ENCODE results near the gene NDUFB2. TPM values are rescaled to one million over a fixed set of nuclear protein-coding genes. Genes with fewer than 3 reads are reported as not detected.
A peak's percentile ranks its signal among the peaks of the same experiment; 100 is the strongest.

The NDUFB2 gene
- polyA plus RNA-seq, 1 donor from 2014 or later, result 367 TPM

- Mint-ChIP-seq H3K9me3 (no peaks in the 10 kb centered on the region), H3K4me3 (no peak overlapping the region), H3K27ac (peak overlapping the region in 2 of 3 donors; percentile 26 to 91), H3K27me3 (no peaks in the 10 kb centered on the region), H3K4me1 (peaks cover 33 to 41% (median 33%) of the 10 kb centered on the region in 3 donors), H3K36me3 (peaks cover 5% of the 10 kb centered on the region)
Measured at GRCh38 chr7:140677496-140677895, 19.0 kb upstream of the NDUFB2 start.

- Mint-ChIP-seq H3K27me3 (no peaks in the 10 kb centered on the region), H3K9me3 (no peaks in the 10 kb centered on the region), H3K27ac (peak overlapping the region in 1 of 3 donors; percentile 26), H3K36me3 (peaks cover 7% of the 10 kb centered on the region), H3K4me1 (peaks cover 33 to 41% (median 33%) of the 10 kb centered on the region in 3 donors), H3K4me3 (no peak overlapping the region)
Measured at GRCh38 chr7:140678081-140678815, 18.3 kb upstream of the NDUFB2 start.

- Mint-ChIP-seq H3K4me1 (peaks cover 33 to 40% (median 33%) of the 10 kb centered on the region in 3 donors), H3K9me3 (no peaks in the 10 kb centered on the region), H3K36me3 (peaks cover 7% of the 10 kb centered on the region), H3K4me3 (peak overlapping the region in 1 of 4 donors; percentile 3), H3K27ac (no peak overlapping the region), H3K27me3 (no peaks in the 10 kb centered on the region)
Measured at GRCh38 chr7:140678816-140679130, 17.7 kb upstream of the NDUFB2 start.

- Mint-ChIP-seq H3K27ac (no peak overlapping the region), H3K36me3 (peaks cover 7% of the 10 kb centered on the region), H3K27me3 (no peaks in the 10 kb centered on the region)
Measured at GRCh38 chr7:140679186-140679585, 17.3 kb upstream of the NDUFB2 start.

GRCh38 chr7:140680886-140681285 is 15.6 kb upstream of the NDUFB2 start:
- Mint-ChIP-seq H3K4me3 (no peak overlapping the region), H3K9me3 (no peaks in the 10 kb centered on the region), H3K27me3 (no peaks in the 10 kb centered on the region), H3K4me1 (peaks cover 15 to 19% (median 16%) of the 10 kb centered on the region in 3 donors), H3K27ac (no peak overlapping the region), H3K36me3 (peaks cover 7% of the 10 kb centered on the region)

More at GRCh38 chr7:140679186-140679585, 17.3 kb upstream of the NDUFB2 start:
- peaks cover 30 to 36% (median 30%) of the 10 kb centered on the region in 3 donors for H3K4me1 Mint-ChIP-seq
- H3K4me3 Mint-ChIP-seq, result peak overlapping the region in 1 of 4 donors; percentile 3
- H3K9me3 Mint-ChIP-seq, result no peaks in the 10 kb centered on the region

GRCh38 chr7:140681766-140682165 is 14.7 kb upstream of the NDUFB2 start:
- H3K36me3 Mint-ChIP-seq, result peaks cover 7% of the 10 kb centered on the region
- H3K27me3 Mint-ChIP-seq, result no peaks in the 10 kb centered on the region
- H3K4me3 Mint-ChIP-seq, result no peak overlapping the region
- H3K27ac Mint-ChIP-seq, result no peak overlapping the region
- peaks cover 7 to 11% (median 7%) of the 10 kb centered on the region in 3 donors for H3K4me1 Mint-ChIP-seq
- no peaks in the 10 kb centered on the region for H3K9me3 Mint-ChIP-seq

- H3K4me1 Mint-ChIP-seq, result peaks cover 0 to 2% (median 0%) of the 10 kb centered on the region in 3 donors
Measured at GRCh38 chr7:140683657-140684056, 12.9 kb upstream of the NDUFB2 start.

GRCh38 chr7:140684066-140684950 is 12.2 kb upstream of the NDUFB2 start:
- Mint-ChIP-seq H3K27ac (no peak overlapping the region), H3K4me3 (peak overlapping the region in 1 of 4 donors; percentile 41), H3K4me1 (peaks cover 0 to 2% (median 0%) of the 10 kb centered on the region in 3 donors), H3K27me3 (no peaks in the 10 kb centered on the region), H3K36me3 (peaks cover 4% of the 10 kb centered on the region), H3K9me3 (no peaks in the 10 kb centered on the region)

More at GRCh38 chr7:140683657-140684056, 12.9 kb upstream of the NDUFB2 start:
- peak overlapping the region in 1 of 3 donors; percentile 80 for H3K27ac Mint-ChIP-seq
- H3K4me3 Mint-ChIP-seq, result no peak overlapping the region
- H3K27me3 Mint-ChIP-seq, result no peaks in the 10 kb centered on the region
- no peaks in the 10 kb centered on the region for H3K9me3 Mint-ChIP-seq
- H3K36me3 Mint-ChIP-seq, result peaks cover 4% of the 10 kb centered on the region

GRCh38 chr7:140685407-140686087 is 11.0 kb upstream of the NDUFB2 start:
- Mint-ChIP-seq H3K27ac (no peak overlapping the region), H3K4me1 (peaks cover 0 to 2% (median 1%) of the 10 kb centered on the region in 3 donors), H3K4me3 (no peak overlapping the region), H3K27me3 (no peaks in the 10 kb centered on the region), H3K36me3 (peaks cover 4% of the 10 kb centered on the region), H3K9me3 (no peaks in the 10 kb centered on the region)

- no peak overlapping the region for H3K4me3 Mint-ChIP-seq
- H3K36me3 Mint-ChIP-seq, result peaks cover 4% of the 10 kb centered on the region
- H3K9me3 Mint-ChIP-seq, result no peaks in the 10 kb centered on the region
- peaks cover 0 to 3% (median 2%) of the 10 kb centered on the region in 3 donors for H3K4me1 Mint-ChIP-seq
- H3K27me3 Mint-ChIP-seq, result no peaks in the 10 kb centered on the region
- H3K27ac Mint-ChIP-seq, result no peak overlapping the region
Measured at GRCh38 chr7:140686921-140687320, 9.6 kb upstream of the NDUFB2 start.

- no peak overlapping the region for H3K27ac Mint-ChIP-seq
- peaks cover 4% of the 10 kb centered on the region for H3K36me3 Mint-ChIP-seq
- no peaks in the 10 kb centered on the region for H3K27me3 Mint-ChIP-seq
- peaks cover 0 to 3% (median 0%) of the 10 kb centered on the region in 3 donors for H3K4me1 Mint-ChIP-seq
- no peaks in the 10 kb centered on the region for H3K9me3 Mint-ChIP-seq
- H3K4me3 Mint-ChIP-seq, result no peak overlapping the region
Measured at GRCh38 chr7:140688341-140688740, 8.2 kb upstream of the NDUFB2 start.

GRCh38 chr7:140689199-140690152 is 7.0 kb upstream of the NDUFB2 start:
- Mint-ChIP-seq H3K27ac (no peak overlapping the region), H3K9me3 (no peaks in the 10 kb centered on the region), H3K27me3 (no peaks in the 10 kb centered on the region), H3K4me1 (peaks cover 0 to 3% (median 0%) of the 10 kb centered on the region in 3 donors), H3K36me3 (peaks cover 4% of the 10 kb centered on the region), H3K4me3 (no peak overlapping the region)

GRCh38 chr7:140691376-140692045 is 5.0 kb upstream of the NDUFB2 start:
- Mint-ChIP-seq H3K4me3 (no peak overlapping the region), H3K27me3 (no peaks in the 10 kb centered on the region), H3K27ac (no peak overlapping the region), H3K4me1 (peaks cover 3 to 8% (median 4%) of the 10 kb centered on the region in 3 donors), H3K36me3 (peaks cover 4% of the 10 kb centered on the region), H3K9me3 (no peaks in the 10 kb centered on the region)

Measured in IgD-negative memory B cell (primary cell).